ENCODE data around the gene TSPAN11.
"Not testable (repeated sequence)": the region's sequence is repeated elsewhere in the genome, so short reads cannot be mapped to it uniquely, and the experiment has no call there.

The TSPAN11 gene

GRCh38 chr12:31009976-31010375 lies 83.4 kb downstream of the TSPAN11 start:
- TF ChIP-seq POLR2A (IDR thresholded peaks at IDR 0.05; ENCODE audit: low read depth, low read length), result no peak
- DNase-seq (ENCODE audit: insufficient read length, low spot score), result no peak
- no peak for FAIRE-seq

DNA sequence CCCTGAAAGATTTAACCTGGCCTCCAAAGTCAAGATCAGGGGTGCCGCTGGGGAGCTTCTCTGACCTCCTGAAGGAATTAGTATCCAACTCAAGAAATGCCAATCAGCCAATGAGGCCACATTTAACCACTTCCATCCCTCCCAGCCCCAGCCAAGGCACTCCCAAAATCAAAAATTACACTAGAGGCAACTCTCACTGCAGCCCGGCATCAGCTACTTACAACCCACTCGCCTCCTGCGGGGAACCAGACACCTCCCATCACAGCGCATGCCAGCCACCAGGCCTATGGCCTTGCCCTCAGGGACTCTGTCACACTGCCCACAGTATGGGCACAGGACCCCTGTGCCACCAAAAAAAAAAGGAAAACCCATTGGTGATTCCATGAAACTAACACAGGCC lies 84.8 kb downstream of the TSPAN11 start:
- TF ChIP-seq POLR2A (IDR thresholded peaks at IDR 0.05; ENCODE audit: low read depth, low read length), result no peak
- no peak for FAIRE-seq
- DNase-seq (ENCODE audit: insufficient read length, low spot score), result no peak

DNA sequence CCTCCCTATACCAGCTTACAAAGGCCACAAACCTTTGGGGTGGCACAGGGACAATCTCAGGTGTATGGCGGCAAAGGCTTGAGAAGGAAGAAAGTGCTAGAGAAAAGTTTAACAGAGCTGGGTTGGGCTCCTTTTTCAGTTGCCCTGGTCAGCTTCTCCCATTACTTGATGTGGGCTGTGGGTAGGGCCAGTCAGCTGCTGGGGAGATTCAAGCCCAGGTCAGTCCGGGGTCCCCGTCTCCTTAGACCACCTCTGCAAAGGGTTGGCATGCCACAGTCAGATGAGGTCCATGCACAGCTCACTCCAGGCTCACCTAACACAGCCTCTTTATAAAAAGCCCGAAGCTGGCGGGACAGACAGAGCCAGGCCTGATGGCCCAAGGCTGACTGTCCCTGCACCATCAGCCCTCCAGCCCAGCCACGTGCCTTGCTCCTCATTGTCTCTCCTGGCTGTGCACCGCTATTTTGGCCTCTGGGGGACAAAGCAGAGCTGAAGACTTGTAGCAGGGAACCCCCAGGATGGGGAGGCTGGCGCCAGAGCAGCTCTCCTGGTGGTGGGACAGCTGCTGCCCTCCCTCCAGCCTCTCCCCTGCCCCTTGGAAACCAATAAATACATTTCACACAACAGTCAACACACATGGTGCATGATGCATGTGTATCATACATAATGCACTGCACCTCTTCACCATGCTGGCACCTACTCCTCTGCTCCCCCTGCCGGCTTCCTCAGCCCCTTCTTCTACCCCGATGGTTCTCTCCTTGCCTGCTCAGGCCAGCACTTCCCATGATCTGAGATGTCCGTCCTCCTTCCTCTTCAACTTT lies 85.4 kb downstream of the TSPAN11 start:
- FAIRE-seq (no peak), DNase-seq (ENCODE audit: insufficient read length, low spot score) (no peak)
- TF ChIP-seq POLR2A (IDR thresholded peaks at IDR 0.05; ENCODE audit: low read depth, low read length), result no peak

GRCh38 chr12:31012567-31012891 lies 86.0 kb downstream of the TSPAN11 start:
- not testable (repeated sequence) for DNase-seq (ENCODE audit: insufficient read length, low spot score); FAIRE-seq

GRCh38 chr12:31015215-31015614 lies 88.7 kb downstream of the TSPAN11 start:
- DNase-seq (ENCODE audit: insufficient read length, low spot score), result no peak
- TF ChIP-seq POLR2A (IDR thresholded peaks at IDR 0.05; ENCODE audit: low read depth, low read length), result no peak
- no peak for FAIRE-seq

DNA sequence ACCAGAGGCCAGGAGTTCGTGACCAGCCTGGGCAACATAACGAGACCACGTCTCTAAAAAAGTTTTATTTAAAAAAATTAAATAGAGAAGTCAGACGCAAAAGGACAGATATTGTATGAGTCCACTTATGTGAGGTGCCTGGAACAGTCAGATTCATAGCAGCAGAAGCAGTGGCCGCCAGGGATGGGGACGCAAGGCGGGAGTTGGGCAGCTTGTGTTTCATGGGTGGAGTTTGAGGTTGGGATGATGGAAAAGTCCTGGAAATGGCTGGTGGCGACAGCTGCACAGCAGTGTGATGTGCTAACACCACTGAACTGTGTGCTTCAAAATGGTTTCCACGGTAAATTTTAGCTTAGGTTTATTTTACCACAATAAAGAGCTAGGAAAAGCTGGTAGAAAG lies 89.5 kb downstream of the TSPAN11 start:
- TF ChIP-seq POLR2A (IDR thresholded peaks at IDR 0.05; ENCODE audit: low read depth, low read length), result no peak
- no peak for DNase-seq (ENCODE audit: insufficient read length, low spot score)
- FAIRE-seq, result no peak

DNA sequence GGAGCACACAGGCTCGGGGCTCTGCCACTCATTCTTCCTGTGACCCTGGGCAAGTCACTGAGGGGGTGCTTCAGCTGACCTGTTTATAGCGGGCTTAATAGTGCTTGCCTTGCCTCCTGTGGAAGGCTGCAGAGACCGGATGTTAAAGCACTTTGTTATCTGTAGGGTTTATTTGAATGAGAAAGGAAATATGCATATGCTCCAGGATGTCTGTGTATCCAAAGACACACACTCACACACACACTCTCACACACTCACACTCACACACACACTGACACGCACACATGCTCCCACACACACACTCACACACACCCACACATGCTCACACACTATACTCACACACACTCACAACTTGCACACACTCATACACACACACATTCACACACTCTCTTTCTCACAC lies 91.0 kb downstream of the TSPAN11 start:
- no peak for TF ChIP-seq POLR2A (IDR thresholded peaks at IDR 0.05; ENCODE audit: low read depth, low read length)
- FAIRE-seq, result no peak
- no peak for DNase-seq (ENCODE audit: insufficient read length, low spot score)

GRCh38 chr12:31018106-31018789 lies 91.7 kb downstream of the TSPAN11 start:
- FAIRE-seq (no peak), DNase-seq (ENCODE audit: insufficient read length, low spot score) (no peak)
- no peak for TF ChIP-seq POLR2A (IDR thresholded peaks at IDR 0.05; ENCODE audit: low read depth, low read length)

DNA sequence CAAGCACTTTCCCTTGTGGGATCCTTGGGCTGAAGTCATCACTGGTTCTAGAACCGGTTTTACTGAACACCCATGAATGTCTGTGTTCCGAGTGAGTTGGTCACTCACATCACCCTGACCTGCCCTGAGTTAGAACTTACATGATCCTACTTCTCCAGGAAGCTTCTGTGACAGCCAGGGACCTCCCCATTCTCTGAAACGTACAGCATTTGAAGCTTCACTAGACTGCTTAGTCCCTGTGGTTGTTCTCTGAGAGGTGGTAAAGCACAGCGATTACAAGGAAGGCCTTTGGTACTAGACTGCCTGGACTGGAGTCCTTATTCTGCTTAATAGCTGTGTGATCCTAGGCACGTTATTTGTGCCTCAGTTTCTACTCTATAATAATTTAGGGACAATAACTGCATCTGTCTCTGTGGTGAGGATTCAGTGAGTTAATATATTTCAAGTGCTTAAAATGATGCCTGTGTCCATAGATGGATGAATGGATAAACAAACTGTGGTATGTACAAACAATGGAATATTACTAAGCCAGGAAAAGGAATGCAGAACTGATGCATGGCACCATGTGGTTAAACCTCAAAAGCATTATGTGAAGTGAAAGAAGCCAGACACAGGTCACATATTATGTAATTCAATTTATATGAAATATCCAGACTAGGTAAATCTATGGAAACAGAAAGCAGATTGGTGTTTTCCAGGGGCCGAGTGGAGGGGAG lies 92.4 kb downstream of the TSPAN11 start:
- TF ChIP-seq POLR2A (IDR thresholded peaks at IDR 0.05; ENCODE audit: low read depth, low read length), result no peak
- FAIRE-seq (no peak), DNase-seq (ENCODE audit: insufficient read length, low spot score) (no peak)

DNA sequence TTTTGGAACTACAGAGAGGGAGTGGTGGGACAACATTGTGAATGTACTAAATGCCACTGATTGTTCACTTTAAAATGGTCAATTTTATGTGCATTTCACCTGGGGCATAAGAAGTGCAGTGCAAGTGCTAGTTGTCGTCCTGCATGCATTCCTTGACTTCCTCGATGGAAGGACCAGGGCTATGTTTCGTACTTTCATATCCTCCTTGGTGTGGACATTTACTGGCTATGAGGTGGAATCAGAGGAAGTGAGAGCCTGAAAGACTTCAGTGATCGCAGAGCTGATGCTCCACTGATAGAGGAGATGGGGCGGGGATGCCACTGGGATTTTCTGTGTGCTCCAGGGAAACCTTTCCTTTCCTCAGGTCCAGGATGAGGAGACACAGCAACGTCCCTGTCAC lies 93.0 kb downstream of the TSPAN11 start:
- no peak for TF ChIP-seq POLR2A (IDR thresholded peaks at IDR 0.05; ENCODE audit: low read depth, low read length)
- DNase-seq (ENCODE audit: insufficient read length, low spot score) (no peak), FAIRE-seq (no peak)

GRCh38 chr12:31019976-31020375 lies 93.4 kb downstream of the TSPAN11 start:
- no peak for TF ChIP-seq POLR2A (IDR thresholded peaks at IDR 0.05; ENCODE audit: low read depth, low read length)
- DNase-seq (ENCODE audit: insufficient read length, low spot score) (no peak), FAIRE-seq (no peak)

DNA sequence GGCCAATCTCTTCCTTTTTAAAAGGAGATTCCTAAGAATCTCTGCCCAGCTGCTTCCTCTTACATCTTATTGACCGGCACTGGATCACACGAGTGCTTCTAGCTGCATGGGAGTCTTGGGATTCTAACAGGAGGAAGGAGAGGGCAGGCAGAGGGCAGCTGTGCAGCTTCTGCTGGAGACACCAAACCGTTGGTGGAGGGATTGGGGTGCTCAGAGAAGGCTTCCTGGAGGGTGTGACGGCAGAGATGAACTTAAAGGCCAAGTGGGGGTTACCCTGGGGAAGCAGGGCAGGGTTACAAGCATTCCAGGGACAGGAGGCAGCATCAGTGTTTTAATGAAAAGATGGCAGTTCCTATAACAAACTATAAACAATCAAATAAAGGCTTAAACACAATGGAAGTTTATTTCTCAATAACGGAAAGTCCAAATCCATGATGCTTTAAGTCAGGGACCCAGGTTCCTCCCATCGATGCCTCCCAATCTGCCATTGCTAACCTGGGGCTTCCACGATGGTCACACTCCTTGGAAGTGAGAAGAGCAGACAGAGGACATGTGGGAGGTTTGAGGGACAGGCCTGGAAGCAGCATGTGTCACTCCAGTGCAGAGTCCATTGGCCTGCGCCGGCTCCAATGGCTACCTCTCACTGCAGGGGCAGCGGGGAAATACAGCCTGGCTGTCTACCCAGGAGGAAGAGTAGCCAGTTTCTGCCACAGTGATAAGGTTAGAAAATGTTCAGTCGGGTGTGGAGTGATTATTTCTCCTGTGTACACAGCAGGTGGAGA lies 94.0 kb downstream of the TSPAN11 start:
- FAIRE-seq (no peak), DNase-seq (ENCODE audit: insufficient read length, low spot score) (no peak)
- no peak for TF ChIP-seq POLR2A (IDR thresholded peaks at IDR 0.05; ENCODE audit: low read depth, low read length)

- FAIRE-seq (no peak), DNase-seq (ENCODE audit: insufficient read length, low spot score) (no peak)
- no peak for TF ChIP-seq POLR2A (IDR thresholded peaks at IDR 0.05; ENCODE audit: low read depth, low read length)
These were observed 94.6 kb downstream of the TSPAN11 start for GRCh38 chr12:31021181-31021580.
